ENCODE measurements around the gene HS6ST2. TPM values are rescaled to one million over a fixed set of nuclear protein-coding genes. Genes with fewer than 3 reads are reported as not detected.

The HS6ST2 gene
- total RNA-seq, 1 donor from 2014 or later, result 23.4 TPM

DNA sequence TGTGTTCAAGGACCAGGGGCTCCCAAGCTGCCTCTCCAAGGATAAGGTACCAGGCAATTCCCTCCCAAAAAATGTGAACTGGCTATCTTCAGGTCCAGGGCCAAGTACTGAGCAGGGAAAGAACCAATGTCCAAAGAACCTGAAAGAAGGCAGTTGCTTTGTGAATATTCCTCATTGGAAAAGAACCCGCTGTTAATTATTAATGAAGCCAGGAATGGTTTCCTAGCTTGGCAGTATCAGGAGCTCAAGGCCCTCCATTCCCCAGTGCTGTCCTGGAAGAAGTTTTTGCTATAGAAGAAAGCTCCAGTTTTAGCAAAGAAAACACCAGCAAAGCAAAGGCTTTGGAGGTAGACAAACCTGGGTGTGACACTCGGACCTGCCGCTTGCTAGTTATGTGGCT, 339.6 kb downstream of the HS6ST2 start:
- no peak for DNase-seq (ENCODE audit: low spot score)

- peak; percentile 5 for DNase-seq (ENCODE audit: low spot score)
These were observed 342.9 kb downstream of the HS6ST2 start for GRCh38 chrX:132615391-132616131.

DNA sequence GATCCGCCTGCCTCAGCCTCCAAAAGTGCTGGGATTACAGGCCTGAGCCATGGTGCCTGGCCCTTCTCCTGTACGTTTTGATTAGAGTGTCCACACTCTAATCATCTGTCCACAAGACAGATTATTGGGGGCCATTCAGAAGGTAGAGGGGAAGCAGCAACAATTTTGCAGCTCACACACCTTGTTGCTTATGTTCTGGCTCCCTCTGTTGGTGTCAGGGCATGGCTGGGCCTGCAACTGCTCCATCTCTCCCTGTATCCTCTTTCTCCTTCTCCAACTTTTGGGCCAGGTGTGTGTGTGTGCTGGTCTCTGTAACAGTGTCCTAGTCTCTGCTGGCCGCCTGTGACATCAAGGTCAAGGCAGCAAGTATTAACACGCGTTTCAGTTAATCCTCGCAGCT, 344.1 kb downstream of the HS6ST2 start:
- peak; percentile 9 for DNase-seq (ENCODE audit: low spot score)

DNA sequence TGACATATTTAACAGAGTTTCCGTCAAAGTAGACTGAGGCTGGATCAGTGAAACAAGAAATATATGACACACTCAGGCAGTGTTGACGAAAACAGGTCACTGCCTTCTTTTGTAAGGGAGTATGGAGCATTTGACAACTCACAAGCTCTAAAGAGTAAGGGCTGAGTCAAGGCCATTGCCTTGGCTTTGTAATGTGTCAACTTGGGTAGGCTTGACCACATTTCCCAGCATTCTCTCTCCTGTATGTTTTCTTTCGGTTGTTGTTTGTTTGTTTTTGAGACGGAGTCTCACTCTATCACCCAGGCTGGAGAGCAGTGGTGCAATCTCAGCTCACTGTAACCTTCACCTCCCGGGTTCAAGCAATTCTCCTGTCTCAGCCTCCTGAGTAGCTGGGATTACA, 344.6 kb downstream of the HS6ST2 start:
- DNase-seq (ENCODE audit: low spot score), result no peak

GRCh38 chrX:132612821-132613564, 345.4 kb downstream of the HS6ST2 start:
- peak; percentile 18 for DNase-seq (ENCODE audit: low spot score)

DNA sequence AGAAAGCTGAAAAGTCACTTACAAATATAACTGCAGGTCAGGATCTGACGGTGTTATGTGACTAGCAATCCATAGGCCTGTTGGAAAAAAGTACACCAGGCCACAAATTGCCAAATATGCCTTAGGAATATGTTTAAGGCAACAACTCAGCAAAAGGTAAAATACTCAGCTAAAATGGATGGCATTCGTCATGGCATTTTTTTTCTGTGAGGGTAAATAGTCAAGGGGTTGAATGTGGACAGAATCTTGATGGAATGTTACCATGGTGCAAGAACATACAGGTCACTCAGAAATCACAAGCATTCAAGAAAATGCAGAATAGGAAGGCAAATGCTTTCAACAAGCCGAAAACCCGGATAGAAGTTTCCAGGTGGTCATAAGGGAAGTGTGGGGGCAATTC, 347.9 kb downstream of the HS6ST2 start:
- DNase-seq (ENCODE audit: low spot score), result no peak

GRCh38 chrX:132609362-132609848, 349.0 kb downstream of the HS6ST2 start:
- peak; percentile 13 for DNase-seq (ENCODE audit: low spot score)

- DNase-seq (ENCODE audit: low spot score), result no peak
These were observed 354.6 kb downstream of the HS6ST2 start for GRCh38 chrX:132603700-132604286.

GRCh38 chrX:132602701-132603100, 355.7 kb downstream of the HS6ST2 start:
- no peak for DNase-seq (ENCODE audit: low spot score)

GRCh38 chrX:132594999-132595398, 363.4 kb downstream of the HS6ST2 start:
- DNase-seq (ENCODE audit: low spot score), result no peak

DNA sequence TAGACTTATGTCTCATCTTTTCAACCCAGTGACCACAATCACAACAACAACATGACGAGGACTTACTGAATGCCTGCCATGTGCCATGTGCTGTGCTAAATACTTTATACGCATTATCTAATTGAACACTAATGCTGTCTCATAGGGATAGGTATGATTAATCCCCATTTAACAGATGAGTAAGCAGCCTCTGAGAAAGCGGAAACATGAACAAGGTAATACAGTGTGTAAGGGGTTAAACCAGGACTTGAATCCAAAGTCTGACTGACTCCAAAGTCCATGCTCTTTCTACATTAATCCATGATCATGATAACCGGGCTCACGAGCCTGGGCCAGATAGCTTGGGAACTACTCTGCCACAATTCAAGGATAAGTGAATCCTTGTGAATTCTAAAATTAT, 364.3 kb downstream of the HS6ST2 start:
- no peak for DNase-seq (ENCODE audit: low spot score)

GRCh38 chrX:132592880-132593279, 365.5 kb downstream of the HS6ST2 start:
- peak; percentile 9 for DNase-seq (ENCODE audit: low spot score)

DNA sequence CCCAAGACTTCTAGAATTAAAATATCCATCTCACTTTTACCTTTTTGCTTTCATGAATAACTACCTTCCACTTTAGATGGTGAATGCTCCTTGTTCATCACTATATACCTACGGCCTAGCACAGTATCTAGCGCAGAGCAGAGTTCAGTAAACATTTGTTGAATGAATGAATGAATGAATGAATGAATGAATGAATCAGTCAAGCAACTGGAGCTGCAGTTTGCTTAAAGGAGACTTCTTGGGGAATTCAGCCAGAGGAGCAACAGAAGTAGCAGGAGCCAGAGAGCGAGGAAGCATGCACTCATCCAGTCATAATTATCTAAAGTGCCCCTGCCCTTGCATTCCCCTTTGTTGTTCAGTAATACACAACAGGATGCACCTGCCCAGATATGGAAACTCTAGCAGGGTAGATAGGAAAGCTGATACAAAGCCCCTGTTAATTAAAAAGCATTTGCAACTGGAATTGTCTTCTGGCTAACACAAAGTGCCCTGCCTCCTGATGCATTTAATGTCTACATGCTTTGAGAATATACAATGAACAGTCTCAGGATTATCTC, 366.6 kb downstream of the HS6ST2 start:
- DNase-seq (ENCODE audit: low spot score), result no peak

- DNase-seq (ENCODE audit: low spot score), result no peak
These were observed 367.9 kb downstream of the HS6ST2 start for GRCh38 chrX:132590350-132591026.

DNA sequence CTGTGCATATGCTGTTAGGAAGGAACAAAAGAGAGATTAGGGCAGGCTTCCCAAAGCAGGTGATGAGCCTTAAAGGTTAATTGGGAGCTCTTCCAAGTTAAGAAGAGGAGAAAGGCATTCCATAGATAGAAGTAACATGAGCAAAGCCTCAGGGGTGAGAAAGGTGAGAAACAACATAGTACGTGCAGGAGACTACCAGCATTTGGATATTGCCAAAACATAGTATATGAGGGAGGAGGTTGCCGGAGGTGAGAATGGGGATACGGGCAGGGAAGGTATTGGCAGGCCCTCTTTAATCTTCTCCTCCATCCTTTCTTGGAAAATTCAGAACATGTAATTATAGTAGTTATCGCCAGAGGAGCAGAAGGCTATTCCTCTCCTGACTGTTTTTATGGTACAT, 373.5 kb downstream of the HS6ST2 start:
- no peak for DNase-seq (ENCODE audit: low spot score)

- DNase-seq (ENCODE audit: low spot score), result peak; percentile 41
These were observed 381.5 kb downstream of the HS6ST2 start for GRCh38 chrX:132576939-132577338.

Other genes starting within 250 kb of the HS6ST2 start
- gene USP26, start 138.5 kb upstream of the HS6ST2 start, total RNA-seq (ENCODE audit: insufficient read depth, low replicate concordance), result 3.1 TPM